GM18508 (cell line): Measurements from ENCODE around the gene DUSP28.

Experiments
- ATAC-seq: cut with Tn5 transposase; IDR thresholded peaks from one replicate; pipeline ENCODE4 v1.9.1; 2021; ENCODE audit warnings: moderate number of reproducible peaks; ENCODE audit not compliant: insufficient read depth, unreplicated experiment

DUSP28 gene

DNA sequence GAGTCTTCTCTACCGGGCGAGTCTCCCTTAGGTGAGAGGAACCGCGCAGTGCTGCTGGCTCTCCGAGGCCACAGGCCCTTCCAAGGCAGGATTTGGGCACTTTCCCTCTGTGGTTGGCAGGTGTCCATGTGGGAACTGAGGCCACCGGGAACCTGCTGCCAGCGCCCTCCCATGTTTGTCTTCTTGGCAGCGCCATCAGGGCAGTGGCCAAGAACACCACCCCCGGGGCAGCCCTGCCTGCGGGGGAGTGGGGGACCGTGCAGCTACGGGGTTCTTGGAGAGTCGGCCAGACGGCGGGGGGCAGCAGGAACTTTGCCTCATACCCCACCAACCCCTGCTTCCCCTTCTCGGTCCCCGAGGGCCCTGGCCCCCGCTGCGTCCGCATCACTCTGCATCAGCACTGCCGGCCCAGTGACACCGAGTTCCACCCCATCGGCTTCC, 36.4 kb downstream of the DUSP28 start:
- no peak for ATAC-seq

GRCh38 chr2:240597054-240597418, 36.9 kb downstream of the DUSP28 start:
- no peak for ATAC-seq

DNA sequence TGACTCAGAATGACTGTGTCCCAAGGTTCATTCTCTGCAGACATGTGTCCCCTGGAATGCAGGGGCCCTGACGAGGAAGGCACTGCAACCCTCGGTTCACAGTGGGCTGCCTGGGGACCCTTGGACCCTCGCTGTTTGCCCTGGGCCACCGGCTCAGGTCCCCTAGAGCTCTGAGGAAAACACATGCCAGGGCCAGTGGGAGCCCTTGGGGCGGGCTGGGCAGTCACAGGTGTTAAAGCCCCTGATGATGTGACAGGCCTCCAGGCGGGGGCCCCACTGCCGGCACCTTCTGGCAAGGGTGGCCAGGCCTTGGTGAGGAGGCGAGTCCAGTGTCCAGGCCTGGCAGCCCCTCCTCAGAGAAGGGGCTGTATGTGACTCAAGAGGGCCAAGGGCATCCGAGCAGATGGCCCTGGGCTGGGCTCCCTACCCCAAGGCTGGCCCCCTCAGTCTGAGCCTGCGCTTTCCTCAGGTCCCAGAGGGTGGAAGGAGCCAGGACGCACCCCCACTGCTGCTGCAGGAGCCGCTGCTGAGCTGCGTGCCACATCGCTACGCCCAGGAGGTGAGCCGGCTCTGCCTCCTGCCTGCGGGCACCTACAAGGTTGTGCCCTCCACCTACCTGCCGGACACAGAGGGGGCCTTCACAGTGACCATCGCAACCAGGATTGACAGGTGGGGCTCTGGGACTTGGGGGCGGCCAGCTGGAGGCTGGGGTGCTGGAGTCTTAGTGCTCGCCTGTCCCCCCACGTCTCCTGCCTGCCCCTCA, 37.4 kb downstream of the DUSP28 start:
- no peak for ATAC-seq

DNA sequence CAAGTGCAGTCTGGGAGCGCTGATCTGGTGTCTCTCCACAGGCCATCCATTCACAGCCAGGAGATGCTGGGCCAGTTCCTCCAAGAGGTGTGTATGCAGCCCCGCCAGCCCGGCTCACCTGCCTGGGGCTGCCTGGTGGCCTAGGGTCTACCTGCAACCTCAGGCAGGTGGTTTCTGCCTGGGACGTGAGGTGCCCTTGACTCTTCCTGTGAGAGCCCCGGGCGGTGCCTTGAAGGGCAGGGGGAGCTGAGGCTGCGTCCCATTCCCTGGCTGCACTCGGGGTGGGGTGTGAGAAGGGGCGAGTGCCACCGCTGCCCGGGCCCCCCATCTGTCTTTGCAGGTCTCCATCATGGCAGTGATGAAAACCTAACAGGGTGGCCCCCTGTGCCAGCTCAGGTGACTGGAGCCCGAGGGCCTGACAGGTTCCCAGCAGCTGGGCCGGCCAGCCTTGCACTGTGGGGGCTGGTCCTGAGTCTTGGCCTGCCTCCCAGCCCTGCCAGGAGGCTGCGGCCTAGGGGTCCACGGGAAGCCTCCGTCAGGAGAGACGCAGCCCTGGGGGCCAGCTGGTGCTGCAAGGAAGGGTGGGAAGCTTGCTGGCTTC, 38.3 kb downstream of the DUSP28 start:
- ATAC-seq = no peak

DNA sequence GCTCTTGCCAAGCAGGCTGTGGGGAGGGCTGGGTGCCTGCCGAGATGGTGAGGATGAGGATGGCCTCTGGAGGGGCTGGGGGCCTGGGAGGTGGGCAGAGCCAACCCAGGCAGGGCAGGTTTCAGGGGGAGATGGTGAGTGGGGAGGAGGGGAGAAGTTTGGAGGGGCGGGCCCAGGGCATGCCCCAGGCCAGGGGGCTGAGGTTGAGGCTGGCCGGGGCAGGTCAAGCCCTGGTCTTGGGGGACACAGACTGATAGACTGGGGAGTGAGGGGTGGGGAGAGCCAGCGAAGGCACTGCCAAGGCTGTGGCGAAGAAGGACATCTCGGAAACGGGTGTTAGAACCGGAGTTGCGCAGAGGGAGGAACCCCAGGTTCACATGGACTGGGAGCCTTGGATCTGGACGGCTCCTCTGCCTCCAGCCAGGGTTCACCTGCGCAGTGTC, 39.0 kb downstream of the DUSP28 start:
- no peak for ATAC-seq

DNA sequence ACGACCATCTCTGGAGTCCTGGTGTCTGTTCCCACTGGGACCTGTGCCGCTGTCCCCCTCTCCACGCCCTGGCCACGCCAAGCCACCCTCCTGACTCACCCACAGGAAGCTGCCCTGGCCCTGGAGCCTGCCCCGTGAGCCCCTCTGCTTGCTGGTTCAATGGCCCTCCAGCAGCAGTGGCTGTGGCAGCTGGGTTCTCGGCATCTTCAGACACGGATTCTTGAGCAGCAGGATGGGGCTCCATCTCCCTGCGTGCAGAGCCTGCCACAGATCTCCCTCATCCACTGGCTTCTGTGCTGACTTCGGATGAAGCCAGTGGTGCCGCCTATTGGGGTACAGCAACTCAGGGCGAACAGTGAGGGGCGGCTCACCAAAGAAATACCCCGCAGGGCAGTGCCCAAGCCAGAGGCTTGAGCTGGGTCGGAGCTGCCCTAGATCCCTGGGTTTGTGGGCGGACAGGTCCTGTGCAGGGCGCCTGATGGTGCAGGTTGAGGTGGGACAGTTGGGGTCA, 40.3 kb downstream of the DUSP28 start:
- ATAC-seq = no peak

GRCh38 chr2:240601061-240601830, 41.1 kb downstream of the DUSP28 start:
- no peak for ATAC-seq

- no peak for ATAC-seq
Measured at GRCh38 chr2:240601831-240602160, 41.6 kb downstream of the DUSP28 start.

DNA sequence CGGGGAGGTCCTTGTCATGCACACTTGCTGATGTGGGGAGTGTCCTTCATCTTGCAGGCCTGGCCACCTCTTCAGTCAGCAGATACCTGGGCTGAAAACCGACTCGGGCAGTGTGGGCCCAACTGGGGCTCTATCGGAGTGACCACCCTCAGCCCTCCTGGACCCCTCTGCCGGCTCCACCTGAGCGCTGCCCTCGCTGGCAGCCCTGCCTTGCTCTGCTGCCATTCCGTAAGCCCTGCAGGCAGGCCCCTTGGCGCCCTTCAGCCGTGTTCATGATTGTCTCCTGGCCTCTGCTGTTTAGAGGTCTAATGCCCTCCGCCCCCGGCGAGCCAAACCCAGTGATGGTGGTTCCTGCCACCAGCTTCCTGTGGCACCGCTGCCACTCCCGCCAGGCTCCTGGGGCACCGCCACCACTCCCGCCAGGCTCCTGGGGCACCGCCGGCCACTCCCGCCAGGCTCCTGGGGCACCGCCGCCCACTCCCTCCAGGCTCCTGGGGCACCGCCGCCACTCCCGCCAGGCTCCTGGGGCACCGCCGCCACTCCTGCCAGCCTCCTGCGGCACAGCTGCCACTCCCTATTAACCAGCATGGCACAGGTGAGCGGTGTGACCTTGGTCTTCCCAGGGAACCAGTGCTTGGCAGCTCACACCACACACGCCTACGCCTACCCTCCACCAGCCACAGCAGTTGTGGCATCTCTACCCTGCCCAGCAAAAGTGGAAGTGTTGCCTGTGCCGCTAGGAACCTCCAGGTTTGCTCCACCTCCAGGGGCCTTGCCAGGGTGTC, 42.3 kb downstream of the DUSP28 start:
- ATAC-seq = no peak

DNA sequence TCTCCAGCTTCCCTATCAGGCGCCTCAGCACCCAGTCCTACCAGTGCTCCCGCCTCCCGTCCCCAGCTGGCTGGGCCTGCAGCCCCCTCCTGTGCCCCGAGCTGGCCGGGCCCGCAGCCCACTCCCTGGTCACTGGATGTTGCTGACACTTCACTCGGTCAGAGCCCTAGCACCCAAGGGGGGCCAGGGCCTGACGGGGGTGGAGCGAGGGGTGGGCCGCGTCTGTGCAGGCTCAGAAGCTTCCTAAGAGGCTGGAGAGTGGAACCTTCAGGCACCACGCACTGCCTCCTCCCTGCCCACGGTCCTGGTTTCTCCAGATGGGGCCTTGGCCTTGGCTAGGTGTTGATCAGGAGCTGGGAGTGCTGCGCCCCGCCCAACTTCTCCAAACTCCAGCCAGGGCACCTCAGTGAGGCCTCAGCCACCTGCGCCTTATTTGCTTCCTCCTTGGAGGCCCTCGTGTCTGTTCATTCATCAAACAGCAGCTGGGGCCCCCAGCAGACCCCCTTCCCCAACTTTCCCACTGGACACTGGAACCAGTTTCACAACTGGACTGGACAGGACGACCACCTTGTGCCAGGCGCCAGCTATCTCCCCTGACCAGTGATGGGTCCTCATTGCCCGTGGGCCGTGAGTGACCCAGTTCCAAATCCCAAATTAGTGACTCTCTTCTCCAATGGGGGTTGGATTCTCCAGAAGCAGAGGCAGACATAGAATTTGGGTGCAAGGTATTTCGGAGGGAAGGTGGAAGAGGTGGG, 43.1 kb downstream of the DUSP28 start:
- no peak for ATAC-seq

DNA sequence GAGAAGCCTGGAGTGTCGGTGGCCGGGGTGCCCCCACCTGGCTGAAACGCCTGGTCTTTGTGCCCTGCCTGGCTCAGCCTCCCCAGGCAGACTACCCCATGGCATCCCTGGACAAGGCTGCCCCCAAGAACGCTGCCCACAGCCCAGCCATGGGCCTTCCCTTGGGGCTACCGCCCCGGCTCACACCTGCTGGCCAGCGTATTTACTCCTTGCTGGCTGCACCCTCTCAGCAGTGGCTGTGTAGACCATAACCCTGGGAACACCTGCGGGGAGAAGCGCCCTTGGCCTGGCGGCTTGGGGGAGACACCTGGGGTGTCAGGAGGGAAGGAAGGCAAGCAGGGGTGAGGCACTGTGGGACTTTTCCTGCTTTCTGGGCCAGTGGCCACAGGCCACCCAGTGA, 43.7 kb downstream of the DUSP28 start:
- no peak for ATAC-seq

GRCh38 chr2:240604291-240604938, 44.3 kb downstream of the DUSP28 start:
- ATAC-seq = no peak

GRCh38 chr2:240604939-240605716, 45.0 kb downstream of the DUSP28 start:
- ATAC-seq = no peak

DNA sequence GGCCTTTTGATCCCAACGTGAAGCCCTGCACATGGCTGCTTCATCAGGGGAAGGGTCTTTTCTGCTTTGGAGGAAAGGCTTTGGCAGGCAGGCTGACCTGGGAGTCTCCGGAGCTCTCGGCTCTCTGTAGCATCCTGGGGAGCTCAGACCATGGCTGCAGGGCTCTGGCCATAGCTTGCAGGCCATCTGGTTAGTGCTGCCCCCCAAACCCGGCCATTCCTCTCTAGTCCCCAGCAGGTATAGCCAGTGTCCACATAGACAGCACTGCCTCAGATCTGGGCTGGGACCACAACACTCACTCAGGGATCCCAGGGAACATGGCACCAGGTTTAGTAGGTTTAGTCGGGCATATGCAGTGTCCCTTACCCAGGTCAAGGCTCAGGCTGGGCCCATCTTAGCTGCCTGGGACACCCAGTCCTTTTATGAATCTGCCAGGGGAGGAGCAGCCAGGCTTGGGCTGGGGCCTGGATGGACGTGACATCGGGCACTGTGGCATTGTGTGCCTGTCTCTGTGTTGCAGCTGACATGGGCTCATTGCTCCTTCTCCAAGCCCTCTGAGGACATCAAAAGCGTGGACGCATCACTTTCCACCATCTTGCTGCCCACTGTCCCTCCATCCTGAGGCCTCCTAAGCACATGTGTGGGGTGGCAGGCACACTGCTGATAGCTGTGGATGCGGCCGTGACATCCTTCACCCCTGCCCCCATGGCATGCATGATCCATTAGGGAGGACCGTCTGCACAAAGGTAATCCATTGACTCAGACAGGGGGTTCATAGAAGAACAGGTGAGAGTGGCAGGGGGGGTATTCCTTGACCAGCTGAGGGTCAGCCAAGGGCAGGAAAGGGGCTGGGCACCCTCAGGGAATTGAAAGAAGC, 45.9 kb downstream of the DUSP28 start:
- no peak for ATAC-seq

DNA sequence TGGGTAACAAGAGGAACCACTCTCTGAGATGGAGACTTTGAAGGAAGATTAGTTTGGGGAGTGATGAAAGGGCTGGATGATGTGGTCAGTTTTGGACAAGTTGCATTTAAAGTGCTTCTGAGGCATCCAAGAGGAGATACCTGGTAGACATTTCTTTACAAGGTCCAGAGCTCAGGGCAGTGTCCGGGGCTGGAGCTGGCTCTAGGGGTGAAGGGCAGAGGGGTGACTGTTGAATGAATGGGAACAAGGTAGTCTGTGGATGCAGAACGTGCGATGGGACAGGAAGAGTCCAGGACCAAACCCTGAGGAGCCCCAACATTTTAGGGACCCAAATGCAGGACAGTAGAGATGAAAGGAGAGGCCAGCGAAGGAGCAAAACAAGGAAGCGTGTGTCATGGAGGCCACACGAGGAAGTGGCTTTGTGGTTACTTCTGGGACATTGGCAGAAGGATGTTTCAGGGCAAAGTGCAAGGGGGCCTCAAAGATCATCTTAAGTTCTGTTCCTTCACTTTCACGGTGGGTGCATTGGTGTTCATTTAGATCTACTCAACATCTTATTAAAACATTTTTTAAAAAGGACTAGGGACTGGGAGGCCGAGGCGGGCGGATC, 51.5 kb downstream of the DUSP28 start:
- no peak for ATAC-seq
